ENCODE results near the gene EXT2.

- TF ChIP-seq POLR2AphosphoS5 (IDR thresholded peaks at IDR 0.05) (no peak), CTCF (IDR thresholded peaks at IDR 0.05) (no peak)
Measured at GRCh38 chr11:44279483-44279882, 184.0 kb downstream of the EXT2 start.
